Stimulated activated naive CD4-positive, alpha-beta T cell (primary cell): ENCODE results near the gene OSBPL7.

ENCODE experiments used
- DNase-seq, 6 experiments: peaks; one replicate each; lab custom pipeline; 2025; lab: John Stamatoyannopoulos, UW

OSBPL7 gene

GRCh38 chr17:47763913-47764582 lies 57.5 kb downstream of the OSBPL7 start:
- DNase-seq, result no peak

- DNase-seq, result no peak
Measured at GRCh38 chr17:47762728-47763127, 58.9 kb downstream of the OSBPL7 start.

GRCh38 chr17:47760409-47761140 lies 61.0 kb downstream of the OSBPL7 start:
- DNase-seq, result no peak

- no peak for DNase-seq
Measured at GRCh38 chr17:47757386-47757785, 64.2 kb downstream of the OSBPL7 start.
